HG02759 (cell line): ENCODE data around the gene DMXL2.
"Not testable (repeated sequence)": the region's sequence is repeated elsewhere in the genome, so short reads cannot be mapped to it uniquely, and the experiment has no call there.

Experiments used
- ATAC-seq: cut with Tn5 transposase; IDR thresholded peaks from one replicate; pipeline ENCODE4 v1.9.1; 2021; ENCODE audit warnings: mild to moderate bottlenecking, moderate library complexity; ENCODE audit not compliant: unreplicated experiment

DMXL2 gene

DNA sequence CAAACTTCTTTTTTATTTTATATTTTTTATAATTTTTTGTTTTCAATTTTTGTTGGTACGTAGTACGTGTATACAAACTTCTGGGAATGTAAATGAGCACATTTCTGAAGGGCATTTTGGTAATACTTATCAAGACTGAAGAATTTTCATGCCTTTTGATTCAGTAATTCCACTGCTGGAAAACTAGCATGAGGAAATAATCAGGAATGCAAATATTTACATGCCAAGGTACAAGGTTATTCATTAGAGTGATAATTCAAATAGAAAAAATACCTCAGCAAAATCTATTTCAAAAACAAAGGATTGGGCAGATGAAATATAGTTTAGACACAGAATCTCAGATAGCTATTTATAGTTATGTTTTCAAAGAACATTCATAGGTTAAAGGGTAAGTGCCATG lies 128.7 kb downstream of the DMXL2 start:
- ATAC-seq: no peak

DNA sequence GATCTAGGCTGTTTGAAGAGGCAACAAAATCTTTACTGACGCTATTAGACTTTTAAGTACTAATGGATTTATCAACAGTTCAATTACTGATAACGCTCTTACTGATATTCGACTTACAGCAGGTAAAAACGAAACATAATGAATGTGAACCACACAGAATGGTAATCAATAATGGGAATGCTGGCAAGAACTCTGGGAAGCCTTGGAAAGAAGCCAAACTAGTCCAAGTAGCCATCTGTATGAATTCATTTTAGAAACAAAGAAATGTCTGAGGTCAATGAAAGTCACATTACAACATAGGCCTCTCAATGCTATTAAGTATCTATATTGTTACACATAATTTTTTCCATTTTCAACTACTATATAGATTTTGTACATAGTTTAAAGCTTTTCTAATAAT lies 130.0 kb downstream of the DMXL2 start:
- ATAC-seq: no peak

- no peak for ATAC-seq
These were observed 130.6 kb downstream of the DMXL2 start for GRCh38 chr15:51491941-51492340.

- no peak for ATAC-seq
These were observed 137.8 kb downstream of the DMXL2 start for GRCh38 chr15:51484781-51485180.

GRCh38 chr15:51483985-51484384 lies 138.6 kb downstream of the DMXL2 start:
- ATAC-seq: no peak

DNA sequence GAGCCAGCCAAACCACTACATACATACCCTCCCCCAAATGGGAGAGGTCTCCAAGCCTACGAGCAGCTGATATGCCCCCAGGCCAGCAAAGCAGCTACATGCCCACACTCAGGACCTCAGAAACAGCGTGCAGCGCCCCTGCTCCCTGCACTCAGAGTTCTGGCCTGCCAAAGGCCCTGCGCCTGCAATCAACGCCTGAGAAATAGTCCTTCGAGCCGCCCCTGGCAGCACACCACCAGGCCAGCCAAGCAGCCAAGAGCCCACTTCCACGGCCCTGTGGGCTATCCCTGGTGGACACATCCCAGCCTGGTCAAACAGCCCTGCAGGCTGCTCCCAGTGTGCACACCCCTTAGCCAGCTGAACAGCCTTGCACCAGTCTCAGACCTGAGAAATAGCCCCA lies 139.1 kb downstream of the DMXL2 start:
- ATAC-seq: no peak

GRCh38 chr15:51475736-51476135 lies 146.8 kb downstream of the DMXL2 start:
- ATAC-seq: no peak

DNA sequence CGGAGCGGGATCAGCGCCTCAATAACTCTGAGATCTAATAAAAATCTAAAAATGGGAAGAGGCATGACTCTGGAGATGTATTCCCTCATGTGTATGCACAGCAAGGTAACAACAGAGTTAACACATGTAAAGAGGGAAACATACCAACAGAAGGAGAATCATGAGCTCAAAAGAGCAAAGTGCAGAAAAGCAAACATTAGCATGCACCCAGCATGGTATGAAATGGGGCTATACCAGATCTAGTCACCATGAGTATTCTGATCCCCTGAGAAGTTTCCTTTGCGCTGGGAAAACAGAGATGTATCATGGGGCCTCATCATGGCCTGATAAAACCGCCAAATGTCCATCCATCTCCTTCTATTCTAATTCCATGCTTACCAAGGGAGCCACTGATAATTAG lies 152.1 kb downstream of the DMXL2 start:
- no peak for ATAC-seq

DNA sequence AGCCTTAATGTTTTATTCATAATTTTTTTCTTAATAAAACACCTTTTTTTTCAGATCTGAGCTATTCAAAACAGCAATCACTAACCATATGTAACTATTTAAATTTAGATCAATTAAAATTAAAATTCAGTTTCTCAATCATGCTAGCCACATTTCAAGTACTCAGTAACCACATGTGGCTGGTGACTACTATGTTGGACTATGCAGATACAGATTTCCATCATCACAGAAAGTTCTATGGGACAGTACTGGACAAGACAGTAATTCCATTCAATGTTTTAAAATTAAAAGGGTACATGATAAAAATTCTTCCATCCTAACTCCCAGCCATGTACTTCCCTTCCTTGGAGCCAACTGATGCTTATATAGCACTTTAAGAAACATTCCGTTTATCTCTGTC lies 161.8 kb downstream of the DMXL2 start:
- no peak for ATAC-seq

GRCh38 chr15:51450001-51450400 lies 172.6 kb downstream of the DMXL2 start:
- ATAC-seq: no peak

GRCh38 chr15:51448622-51449399 lies 173.8 kb downstream of the DMXL2 start:
- ATAC-seq: no peak

GRCh38 chr15:51447855-51448621 lies 174.5 kb downstream of the DMXL2 start:
- no peak for ATAC-seq

DNA sequence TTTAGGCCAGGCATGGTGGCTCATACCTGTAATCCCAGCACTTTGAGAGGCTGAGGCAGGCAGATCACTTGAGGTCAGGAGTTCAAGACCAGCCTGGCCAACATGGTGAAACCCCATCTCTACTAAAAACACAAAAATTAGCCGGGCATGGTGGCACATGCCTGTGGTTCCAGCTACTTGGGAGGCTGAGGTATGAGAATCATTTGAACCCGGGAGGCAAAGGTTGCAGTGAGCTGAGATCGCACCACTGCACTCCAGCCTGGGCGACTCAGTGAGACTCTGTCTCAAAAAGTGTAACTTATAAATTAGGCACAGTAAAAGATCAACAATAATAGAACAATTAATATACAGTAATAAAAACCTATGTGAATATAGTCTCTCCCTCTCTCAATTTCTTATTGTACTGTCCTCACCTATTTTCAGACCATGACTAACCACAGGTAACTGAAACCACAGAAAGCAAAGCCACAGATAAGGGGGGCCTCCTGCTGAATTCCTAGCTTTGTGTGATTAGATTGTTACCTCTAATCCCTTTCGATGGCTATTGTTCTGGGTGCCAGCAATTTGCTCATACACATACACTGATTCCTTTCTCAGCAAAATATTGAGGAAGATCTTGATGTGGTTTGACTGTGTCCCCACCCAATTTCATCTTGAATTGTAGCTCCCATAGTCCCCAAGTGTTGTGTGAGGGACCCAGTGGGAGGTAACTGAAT lies 176.4 kb downstream of the DMXL2 start:
- ATAC-seq: not testable (repeated sequence)

DNA sequence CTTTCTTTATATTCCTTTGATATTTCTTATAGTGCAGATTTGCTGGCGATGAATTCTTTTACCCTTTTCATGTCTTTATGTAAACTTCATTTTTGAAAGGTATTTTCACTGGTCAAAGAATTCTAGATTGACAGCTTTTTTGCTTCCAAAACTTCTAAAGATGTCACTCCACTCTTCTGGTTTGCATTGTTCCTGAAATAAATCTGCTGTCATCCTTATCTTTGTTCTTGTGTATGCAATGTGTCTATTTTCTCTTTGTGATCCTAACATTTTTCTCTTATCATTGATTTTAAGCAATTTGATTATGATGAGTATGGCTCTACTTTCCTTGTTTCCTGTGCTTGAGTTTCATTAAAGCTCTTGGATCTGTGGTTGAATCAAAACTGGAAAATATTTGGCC lies 177.8 kb downstream of the DMXL2 start:
- no peak for ATAC-seq

DNA sequence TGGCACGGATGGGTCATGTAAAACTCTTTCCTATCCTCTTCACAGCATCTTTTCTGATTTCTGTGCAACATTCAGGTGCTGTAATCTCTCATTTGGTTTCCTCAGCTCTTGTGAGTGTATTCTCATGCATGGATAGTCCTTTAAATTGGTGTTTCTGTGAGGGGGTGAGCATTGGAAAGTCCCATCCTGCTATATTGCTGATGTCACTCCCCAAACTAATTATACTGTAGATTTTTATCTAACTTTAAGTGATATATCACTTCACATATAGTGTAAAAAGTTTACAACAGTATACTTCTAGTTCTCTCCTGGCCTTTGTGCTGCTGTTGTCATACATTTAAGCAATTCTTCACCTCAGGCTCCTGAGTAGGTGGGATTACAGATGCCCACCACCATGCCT lies 178.5 kb downstream of the DMXL2 start:
- no peak for ATAC-seq

- no peak for ATAC-seq
These were observed 179.2 kb downstream of the DMXL2 start for GRCh38 chr15:51443282-51443914.

DNA sequence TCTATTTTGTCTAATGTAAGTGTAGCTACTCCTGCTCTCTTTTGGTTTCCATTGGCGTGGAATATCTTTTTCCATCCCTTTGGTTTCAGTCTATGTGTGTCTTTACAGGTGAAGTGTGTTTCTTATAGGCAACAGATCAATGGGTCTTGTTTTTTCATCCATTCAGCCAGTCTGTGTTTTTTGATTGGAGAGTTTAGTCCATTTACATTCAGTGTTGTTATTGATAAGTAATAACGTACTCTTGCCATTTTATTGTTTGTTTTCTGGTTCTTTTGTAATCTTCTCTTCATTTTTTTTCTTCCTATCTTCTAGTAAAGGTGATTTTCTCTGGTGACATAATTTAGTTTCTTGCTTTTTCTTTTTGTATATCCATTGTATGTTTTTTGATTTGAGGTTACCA lies 184.0 kb downstream of the DMXL2 start:
- no peak for ATAC-seq

- no peak for ATAC-seq
These were observed 197.0 kb downstream of the DMXL2 start for GRCh38 chr15:51425517-51426040.

GRCh38 chr15:51424780-51425179 lies 197.8 kb downstream of the DMXL2 start:
- ATAC-seq: no peak

- not testable (repeated sequence) for ATAC-seq
These were observed 199.5 kb downstream of the DMXL2 start for GRCh38 chr15:51423040-51423439.

DNA sequence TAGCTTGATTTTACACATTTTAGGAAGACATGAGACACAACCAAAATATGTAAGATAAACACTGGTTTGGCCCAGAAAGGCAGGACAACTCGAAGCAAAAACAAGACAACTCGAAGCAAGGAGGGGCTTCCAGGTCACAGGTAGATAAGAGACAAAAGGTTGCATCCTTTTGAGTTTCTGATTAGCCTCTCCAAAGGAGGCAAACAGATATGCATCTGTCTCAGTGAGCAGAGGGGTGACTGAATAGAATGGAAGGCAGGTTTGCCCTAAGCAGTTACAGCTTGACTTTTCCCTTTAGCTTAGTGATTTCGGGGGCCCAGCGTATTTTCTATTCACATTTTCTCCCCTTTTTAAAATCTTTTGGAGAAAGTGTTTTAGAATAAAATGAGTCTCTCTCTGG lies 206.4 kb downstream of the DMXL2 start:
- no peak for ATAC-seq
